ENCODE data around the gene ULBP2.

ULBP2 gene, protein sequence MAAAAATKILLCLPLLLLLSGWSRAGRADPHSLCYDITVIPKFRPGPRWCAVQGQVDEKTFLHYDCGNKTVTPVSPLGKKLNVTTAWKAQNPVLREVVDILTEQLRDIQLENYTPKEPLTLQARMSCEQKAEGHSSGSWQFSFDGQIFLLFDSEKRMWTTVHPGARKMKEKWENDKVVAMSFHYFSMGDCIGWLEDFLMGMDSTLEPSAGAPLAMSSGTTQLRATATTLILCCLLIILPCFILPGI

DNA sequence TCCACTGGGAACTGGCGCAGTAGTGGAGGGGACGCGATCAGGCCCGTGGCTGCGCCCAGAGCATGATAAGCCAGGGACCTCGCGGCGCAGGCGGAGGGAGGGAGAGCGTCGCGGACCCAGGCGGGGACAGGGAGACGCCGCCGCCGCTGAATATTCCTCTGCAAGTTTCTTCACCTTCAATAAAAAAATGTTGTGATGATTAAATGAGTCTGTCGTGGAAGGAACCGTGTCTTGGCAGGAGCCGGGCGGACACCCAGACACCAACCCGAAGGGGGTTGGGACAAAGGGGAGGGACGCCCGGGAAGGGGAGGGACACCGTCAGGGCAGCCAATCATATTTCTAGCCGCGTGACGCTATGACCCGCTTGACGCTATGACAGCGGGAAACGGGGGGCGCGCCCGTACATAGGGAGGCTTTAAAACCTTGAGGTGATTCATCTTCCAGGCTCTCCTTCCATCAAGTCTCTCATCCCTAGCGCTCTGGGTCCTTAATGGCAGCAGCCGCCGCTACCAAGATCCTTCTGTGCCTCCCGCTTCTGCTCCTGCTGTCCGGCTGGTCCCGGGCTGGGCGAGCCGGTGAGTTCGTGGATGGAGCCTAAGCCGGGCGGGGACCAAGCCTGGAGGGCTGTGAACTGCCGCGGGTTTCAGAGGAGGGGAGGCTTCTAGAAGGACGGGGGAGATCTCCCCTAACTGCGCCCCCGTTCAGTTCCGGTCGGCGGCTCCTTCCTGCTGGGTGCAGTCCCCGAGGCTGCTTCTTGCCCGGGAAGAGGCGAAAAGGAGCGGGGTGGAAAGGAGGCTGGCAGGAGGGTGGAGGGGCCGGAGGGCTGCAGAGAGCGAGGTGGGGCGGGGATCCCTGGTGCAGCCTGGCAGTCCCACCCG lies at the start of gene ULBP2:
ULBP2 (plus strand) TSS at position 432 of the 878 bp plus-strand sequence; CDS start at position 491, 59 bp downstream.
- no peak for DNase-seq (ENCODE audit: low read depth, low spot score)

DNA sequence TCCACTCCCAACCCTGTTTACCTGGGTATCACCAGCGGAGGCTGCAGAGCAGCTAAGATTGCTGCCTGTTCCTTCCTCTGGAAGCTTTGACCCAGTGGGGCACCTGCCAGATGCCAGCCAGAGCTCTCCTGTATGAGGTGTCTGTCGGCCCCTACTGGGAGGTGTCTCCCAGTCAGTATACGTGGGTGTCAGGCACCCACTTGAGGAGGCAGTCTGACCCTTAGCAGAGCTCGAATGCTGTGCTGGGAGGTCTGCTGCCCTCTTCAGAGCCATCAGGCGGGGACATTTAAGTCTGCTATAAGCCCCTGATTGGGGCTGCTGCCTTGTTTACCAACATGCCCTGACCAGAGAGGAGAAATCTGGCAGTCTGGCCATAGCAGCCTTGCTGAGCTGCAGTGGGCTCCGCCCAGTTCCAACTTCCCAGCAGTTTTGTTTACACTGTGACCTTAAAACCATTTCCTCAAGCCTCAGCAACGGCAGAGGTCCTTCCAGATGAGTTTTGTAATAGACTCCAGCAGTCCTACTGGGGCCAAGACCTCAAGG lies 46.7 kb upstream of the ULBP2 start:
- DNase-seq (ENCODE audit: low read depth, low spot score) = no peak

DNA sequence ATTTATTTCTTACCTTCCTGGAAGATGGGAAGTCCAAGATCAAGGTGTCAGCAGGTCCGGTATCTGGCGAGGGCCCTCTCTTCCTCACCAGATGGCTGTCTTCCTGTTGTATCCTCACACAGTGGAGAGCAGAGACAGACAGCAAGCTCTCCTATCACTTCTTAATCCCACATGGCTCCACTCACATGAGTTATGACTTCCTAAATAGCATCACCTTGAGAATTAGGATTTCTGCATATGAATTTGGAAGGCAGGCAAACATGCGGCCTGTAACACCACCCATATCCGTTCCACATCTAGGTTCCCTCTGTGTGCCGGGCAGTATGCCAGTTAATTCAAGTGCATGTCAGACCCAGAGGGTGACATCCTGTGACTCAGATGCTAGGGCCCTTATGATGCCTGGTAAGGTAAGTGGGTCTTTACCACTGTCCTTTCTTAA lies 46.0 kb upstream of the ULBP2 start:
- DNase-seq (ENCODE audit: low read depth, low spot score) = no peak

DNA sequence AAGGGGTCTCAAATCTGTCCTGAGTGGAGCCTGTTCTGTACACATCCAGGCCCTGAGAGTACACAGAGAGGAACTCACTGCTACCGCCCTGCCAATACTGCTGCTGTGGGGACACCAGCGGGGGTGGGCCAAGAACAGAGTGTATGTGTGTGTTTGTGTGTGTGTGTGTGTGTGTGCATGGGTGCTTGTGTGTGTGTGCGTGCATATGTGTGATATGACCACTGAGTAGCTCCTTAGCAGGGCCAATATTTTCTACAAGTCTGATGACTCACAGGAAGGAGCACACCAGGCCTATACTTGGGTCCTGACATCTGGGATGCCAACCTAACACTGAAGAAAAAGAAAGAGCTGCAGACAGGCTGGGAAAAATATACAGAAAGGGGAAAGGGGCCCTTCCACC lies 45.3 kb upstream of the ULBP2 start:
- no peak for DNase-seq (ENCODE audit: low read depth, low spot score)

DNA sequence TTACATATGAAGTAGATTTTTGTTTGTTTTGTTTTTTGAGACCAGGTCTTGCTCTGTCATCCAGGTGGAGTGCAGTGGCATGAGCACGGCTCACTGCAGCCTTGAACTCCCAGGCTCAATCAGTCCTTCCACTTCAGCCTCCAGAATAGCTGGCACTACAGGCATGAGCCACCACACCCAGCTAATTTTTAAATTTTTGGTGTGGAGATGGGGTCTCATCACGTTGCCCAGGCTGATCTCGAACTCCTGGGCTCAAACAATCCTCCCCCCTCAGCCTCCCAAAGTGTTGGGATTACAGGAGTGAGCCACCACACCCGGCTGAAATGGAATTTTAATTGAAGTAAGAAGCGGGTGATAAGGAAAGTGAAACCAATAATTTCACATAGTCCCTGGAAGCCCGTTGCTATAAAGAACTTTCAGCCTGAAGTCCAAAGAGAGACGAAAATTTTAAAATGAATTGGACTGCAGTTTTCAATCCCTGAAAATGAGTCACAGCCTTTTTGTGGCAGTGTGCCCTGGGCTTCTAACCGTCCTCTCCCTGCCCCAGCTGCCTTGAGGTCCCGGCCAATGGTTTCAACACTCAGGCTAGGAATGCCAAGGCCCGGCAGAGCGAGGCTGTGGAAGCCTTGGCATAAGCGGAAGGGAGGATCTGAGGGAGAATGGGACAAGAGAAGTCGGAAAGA lies 44.7 kb upstream of the ULBP2 start:
- DNase-seq (ENCODE audit: low read depth, low spot score) = no peak

DNA sequence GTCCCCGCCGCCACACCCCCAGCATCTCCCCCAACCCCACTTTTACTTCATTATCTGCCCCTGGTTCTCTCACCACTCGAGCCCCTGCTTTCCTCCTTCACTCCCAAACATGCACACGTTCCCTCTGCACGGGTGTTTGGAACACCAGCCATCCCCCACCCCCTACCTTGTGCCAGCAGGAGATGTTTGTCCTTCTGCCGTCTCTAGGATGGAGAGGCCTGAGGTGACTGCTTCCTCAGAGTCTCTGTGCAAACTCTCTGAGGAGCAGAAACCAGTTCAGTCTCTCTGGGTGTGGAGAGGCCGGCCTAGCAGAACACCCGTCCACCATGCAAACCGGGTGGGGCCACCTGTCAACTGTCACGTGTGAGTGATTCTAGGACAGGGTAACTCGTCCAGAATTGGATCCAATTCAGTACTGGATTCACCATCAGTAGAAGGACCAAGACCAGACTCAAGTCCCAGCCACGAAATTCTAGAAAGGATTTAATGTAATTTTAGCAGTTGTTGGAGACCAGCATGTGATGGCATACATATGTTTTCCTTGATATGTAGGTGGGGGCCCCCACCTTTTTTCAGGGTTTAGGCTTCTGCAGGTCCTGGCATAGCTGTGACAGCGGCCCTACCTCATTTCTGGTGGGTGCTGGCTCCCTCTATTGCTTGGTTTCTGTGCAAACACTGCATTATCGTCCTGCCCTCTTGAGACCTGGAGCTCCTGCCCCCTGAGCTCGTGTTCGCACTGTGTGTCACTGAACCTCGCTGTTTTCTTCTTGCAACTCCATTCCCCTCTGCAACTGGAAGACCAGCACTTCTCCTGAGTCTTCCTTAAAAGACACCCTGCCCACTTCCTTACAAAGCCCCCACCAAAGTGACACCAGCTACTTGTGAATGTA lies 43.7 kb upstream of the ULBP2 start, which contains the start of gene RAET1E:
RAET1E (minus strand) TSS at position 259 of the 890 bp plus-strand sequence. CDS start 7,212 bp downstream, outside the sequence.
- DNase-seq (ENCODE audit: low read depth, low spot score) = no peak

DNA sequence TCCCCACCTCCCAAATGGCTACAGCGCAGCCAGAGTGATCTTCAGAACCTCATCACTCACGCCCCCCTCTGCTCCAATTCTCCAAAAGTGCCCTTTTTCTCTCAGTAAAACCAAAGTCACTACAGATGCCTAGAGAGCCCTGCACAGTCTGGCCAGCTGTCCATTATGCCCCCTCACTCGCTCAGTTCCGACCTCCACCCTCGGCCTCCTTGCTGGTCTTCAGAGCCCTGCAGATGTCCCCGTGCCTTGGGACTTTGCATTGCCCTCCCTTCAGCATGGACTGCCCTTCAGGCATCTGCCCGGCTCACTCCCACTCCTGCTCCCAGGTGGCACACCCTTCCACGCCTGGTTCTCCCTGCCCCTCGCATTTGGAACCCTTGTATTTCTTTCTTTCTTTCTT lies 42.8 kb upstream of the ULBP2 start:
- DNase-seq (ENCODE audit: low read depth, low spot score) = no peak

DNA sequence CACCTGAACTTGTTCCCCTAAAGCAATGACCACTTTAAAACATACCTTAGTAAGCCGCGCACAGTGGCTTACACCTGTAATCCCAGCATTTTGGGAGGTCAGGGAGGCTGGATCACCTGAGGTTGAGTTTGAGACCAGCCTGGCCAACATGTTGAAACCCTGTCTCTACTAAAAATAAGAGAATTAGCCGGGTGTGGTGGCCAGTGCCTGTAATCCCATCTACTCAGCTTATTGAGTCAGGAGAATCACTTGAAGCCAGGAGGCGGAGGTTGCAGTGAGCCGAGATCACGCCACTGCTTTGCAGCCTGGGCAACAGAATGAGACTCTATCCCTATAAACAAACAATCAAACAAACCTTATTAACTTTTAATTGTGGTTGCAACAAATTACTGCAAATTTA lies 42.3 kb upstream of the ULBP2 start:
- DNase-seq (ENCODE audit: low read depth, low spot score) = no peak

DNA sequence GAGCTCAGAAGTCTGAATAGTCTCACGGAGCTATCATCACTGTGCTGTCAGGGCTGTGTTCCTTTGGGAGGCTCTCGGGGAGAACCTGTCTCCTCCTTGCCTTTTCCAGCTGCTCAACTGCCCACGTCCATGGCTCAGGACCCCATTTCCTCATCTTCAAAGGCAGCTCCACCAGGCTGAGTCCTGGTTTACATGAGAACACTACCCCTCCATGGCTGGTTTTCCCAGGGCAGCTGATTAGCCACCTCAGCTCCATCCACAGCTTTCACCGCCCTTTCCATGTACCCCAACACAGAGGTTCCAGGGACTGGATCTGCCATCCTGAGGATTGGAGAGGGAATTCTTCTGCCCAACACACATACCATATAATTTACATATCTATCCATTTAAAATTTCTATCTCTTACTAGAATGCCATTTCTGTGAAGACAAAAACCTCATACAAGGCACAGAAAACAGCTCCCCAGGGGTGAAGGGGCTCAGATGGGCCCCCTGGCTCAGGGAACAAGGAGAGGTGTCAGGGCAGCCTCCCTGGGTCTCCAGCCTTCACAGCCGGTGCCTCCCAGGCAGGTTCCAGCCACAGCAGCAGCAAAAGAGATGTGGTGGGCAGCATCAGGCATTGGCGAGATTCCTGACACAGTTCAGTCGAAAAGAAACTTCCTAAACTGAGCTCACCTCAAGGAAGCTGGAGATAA lies 41.7 kb upstream of the ULBP2 start:
- no peak for DNase-seq (ENCODE audit: low read depth, low spot score)

DNA sequence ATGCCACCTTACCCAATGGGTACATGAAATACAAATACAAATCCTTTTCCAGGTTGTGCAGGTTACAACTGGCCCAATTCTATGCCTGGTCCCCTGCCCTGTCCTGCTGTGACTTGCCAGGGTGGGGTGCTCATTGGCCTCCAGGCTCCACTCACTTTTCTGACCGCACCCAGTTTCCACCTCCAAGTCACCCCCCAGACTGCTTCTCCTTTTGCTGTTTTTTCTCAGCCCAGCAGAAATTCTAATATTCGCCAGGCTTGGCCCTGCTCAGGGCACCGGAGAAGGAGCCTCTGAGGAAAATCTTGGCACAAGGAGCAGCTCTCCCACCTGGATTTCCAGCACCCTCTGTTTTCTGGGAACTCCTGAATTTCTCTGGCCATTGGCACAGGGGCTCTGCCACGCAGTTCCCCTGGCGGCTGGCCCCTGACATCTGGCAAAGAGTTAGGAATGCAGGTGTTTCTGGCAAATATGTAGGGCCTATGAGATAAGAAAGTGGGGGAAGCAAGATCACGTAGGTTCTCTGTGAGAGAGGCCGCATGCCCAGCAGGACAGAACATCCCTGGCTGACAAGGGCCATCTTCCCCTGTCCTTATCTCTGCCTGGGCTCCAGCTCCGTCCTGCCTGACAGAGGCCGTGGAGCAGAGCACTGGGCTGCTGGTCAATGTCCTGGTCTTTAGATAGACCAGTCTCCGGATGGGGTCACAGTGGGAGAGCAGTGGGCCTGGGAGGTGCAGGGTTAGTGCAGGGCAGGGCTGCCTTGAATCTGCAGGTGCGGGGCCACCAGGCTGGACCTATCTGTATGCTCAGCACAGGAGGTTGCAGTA lies 41.0 kb upstream of the ULBP2 start:
- no peak for DNase-seq (ENCODE audit: low read depth, low spot score)

DNA sequence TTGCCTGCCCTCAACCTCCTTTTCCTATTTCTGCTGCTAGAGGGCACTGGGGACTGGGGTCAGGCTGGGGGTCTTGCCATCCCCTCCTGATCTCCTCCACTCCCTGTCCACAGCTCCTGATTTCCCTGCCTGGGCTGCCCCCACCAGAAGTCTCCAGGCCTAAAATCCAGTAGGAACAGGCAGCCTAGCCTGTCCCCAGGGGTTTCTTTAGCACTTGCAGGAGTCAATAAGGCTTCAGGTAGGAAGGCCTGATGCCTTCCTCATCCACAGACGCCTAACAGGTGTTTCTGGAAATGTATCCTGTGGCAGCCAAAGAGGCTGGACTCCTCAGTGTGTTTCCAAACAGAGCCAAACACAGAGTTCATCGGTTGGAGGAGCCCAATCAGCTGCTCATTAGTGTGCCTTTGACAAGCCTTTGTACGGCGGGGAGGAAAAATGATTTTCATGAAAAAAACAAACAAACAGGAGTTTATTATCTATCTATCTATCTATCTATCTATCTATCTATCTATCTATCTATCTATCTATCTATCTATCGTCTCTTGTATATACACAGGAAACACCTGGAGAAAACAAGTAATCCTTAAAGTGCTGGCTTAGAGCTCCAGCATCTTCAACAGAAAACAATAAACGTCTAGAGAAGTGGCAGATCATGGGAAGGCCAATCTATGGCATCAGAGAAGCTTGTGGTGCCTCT lies 40.2 kb upstream of the ULBP2 start:
- no peak for DNase-seq (ENCODE audit: low read depth, low spot score)

DNA sequence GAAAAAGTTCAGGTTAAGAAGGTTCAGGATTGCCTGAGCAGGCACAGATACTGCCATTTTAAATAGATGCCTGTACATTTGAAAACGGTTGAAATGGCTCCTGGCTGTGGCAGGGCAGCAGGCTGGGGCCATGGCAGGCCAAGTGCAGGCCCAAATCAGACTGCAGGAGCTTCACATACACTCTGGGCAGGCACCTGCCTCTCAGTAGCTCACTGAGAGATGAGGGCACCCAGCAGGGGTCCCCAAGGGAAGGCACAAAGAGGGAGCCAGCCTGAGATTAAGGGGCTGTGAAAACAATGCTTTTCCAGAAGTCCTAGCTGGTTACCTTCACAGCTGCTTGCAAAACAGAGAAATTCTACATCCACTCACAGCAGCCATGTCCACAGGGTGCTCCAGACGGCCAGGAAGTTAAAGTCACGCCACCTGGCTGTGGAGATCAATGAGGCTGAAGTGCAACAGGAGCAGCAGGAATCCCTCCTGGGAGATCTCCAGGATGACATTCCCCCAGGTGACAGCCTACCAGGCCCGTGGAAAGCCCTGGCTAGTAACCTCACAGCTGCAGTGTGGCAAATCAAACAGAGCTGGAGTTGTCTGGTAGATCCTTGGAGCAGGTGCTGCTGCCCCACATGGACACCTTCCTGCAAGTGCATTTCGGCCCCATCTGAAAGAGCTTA lies 37.7 kb upstream of the ULBP2 start:
- no peak for DNase-seq (ENCODE audit: low read depth, low spot score)

DNA sequence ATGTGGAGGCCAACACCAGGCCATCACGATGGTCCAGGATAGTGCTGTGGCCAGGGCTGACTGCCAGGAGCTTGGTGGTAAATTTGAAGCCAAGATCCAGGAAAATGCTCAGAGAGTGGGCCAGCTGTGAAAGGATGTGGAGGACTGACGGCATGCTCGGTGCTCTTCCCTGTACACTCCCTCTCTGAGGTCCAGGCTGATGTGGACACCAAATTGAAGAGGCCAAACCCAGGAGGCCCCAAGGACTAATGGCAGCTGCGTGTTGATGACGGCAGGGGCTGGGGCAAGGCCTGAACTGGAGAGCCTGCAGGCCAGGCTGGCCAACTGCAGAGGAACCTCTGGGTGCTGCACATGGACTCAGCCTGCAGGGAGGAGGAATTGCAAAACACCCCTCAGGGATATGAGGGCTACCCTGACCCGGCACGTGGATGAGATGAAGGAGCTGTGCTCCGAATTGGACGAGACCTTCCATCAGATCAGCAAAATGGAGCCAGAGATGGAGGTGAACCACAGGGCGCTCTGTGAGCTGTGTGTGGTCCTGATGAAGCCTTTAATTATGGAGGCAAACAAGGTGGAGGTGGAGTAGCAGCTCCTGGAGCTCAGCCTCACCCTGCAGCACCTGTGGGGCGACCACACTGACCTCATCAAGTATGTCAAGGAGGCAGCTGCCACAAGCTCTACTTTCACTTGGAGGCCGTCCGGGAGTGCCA lies 37.0 kb upstream of the ULBP2 start:
- no peak for DNase-seq (ENCODE audit: low read depth, low spot score)

DNA sequence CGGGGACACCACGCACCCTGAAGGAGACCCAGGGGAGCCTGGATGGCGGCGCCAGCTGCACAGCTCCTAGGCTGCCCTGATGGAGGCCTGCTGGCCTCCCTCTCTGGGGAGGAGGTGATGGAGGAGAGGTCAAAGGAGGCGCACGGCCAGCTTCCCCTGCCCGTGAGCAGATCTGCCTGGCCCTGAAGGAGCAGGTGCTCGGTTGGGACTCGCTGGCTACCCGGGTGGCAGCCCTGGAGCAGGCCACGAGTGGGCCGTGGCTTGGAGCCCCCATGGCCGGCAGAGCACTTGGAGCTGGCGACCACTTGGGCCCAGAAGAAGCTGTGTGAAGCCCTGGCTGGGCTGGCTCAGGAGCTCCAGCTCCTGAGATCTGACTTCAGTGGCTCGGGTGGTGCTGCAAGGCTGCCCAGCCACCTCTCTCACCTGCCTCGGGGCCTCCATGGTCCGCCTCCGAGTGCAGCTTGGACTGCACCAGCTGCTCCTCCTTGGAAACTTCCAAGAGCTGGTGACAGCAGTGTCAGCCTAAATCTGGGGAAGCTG lies 36.4 kb upstream of the ULBP2 start:
- DNase-seq (ENCODE audit: low read depth, low spot score) = no peak

DNA sequence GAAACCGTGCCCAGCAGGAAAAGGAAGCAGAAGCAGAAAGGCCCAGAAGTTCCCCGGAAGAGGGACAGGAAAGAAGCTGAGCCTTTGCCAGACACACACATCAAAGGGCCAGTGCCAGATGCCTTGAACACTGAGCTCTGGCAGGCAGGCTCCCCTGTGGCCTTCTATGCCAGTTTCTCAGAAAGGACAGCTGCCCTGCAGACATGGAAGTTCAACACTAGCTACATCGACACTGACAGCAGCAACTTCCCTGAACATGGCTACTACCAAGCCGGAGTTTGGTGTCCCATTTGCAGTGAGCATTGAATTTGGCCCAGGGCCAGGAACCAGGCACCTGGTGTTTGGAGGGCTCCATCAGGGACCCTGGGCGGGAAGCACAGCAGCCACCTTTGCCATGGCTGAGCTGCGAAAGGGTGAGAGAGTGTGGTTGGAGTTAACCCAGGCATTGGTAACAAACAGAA lies 35.9 kb upstream of the ULBP2 start:
- DNase-seq (ENCODE audit: low read depth, low spot score) = no peak

DNA sequence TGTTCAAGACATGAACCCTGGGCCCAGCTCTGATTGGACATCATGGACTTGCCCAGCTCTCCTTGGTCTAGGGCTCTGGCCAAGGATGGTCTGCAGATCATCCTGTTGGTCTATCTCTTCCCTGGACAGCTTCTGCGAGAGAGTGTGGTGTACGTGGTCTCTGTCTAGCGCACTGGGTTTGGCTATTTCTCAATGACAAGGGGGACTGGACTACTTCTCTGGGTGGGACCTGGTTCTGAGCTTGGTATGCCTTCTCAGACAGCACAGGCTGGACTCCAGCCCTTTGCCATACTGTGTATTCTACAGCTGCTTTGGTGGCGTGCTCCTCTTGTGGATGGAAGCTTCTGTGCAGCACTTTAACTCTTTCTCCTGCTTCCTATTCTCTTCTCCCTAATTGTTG lies 35.4 kb upstream of the ULBP2 start:
- DNase-seq (ENCODE audit: low read depth, low spot score) = no peak

DNA sequence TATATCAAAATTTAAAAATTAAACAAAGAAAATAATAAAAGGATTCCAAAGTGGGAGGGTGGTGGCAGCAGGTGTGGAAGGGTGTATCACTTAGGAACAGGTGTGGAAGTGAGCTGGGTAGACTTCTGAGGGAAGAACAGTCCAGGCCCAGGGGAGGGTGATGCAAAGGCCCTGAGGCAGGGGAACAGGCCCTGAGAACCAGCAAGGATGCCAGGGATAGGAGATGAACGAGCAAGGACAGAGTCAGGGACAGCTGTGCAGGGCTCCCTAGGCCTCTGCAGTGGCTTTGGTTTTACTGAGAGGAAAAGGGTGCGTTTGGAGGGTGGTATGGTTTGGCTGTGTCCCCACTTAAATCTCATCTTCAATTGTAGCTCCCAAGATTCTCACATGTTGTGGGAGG lies 34.5 kb upstream of the ULBP2 start:
- DNase-seq (ENCODE audit: low read depth, low spot score) = no peak

Data from iPS DF 19.7 (cell line).